ENCODE measurements around the gene MLST8.
A peak's percentile ranks its signal among the peaks of the same experiment; 100 is the strongest.

Gene MLST8

GRCh38 chr16:2205104-2205966 is at the start of gene MLST8:
TSS of gene MLST8 (plus strand) at chr16:2205454. CDS start at chr16:2206086, 632 bp downstream.
- peak; percentile 95 for DNase-seq (ENCODE audit: low spot score)

- DNase-seq (ENCODE audit: low spot score): no peak
Measured at GRCh38 chr16:2155977-2156848, 49.0 kb upstream of the MLST8 start.

GRCh38 chr16:2156849-2157224 is 48.4 kb upstream of the MLST8 start:
- DNase-seq (ENCODE audit: low spot score): no peak

GRCh38 chr16:2157480-2158261 is 47.6 kb upstream of the MLST8 start:
- no peak for DNase-seq (ENCODE audit: low spot score)

- no peak for DNase-seq (ENCODE audit: low spot score)
Measured at GRCh38 chr16:2158262-2158638, 47.0 kb upstream of the MLST8 start.

- peak; percentile 84 for DNase-seq (ENCODE audit: low spot score)
Measured at GRCh38 chr16:2159175-2159838, 45.9 kb upstream of the MLST8 start.

- no peak for DNase-seq (ENCODE audit: low spot score)
Measured at GRCh38 chr16:2160915-2161551, 44.2 kb upstream of the MLST8 start.

- DNase-seq (ENCODE audit: low spot score): no peak
Measured at GRCh38 chr16:2161911-2162310, 43.3 kb upstream of the MLST8 start.

- DNase-seq (ENCODE audit: low spot score): no peak
Measured at GRCh38 chr16:2162676-2163118, 42.6 kb upstream of the MLST8 start.

- DNase-seq (ENCODE audit: low spot score): no peak
Measured at GRCh38 chr16:2163211-2163881, 41.9 kb upstream of the MLST8 start.

GRCh38 chr16:2165861-2166260 is 39.4 kb upstream of the MLST8 start:
- no peak for DNase-seq (ENCODE audit: low spot score)

GRCh38 chr16:2166263-2167067 is 38.8 kb upstream of the MLST8 start:
- no peak for DNase-seq (ENCODE audit: low spot score)

- no peak for DNase-seq (ENCODE audit: low spot score)
Measured at GRCh38 chr16:2167068-2167638, 38.1 kb upstream of the MLST8 start.

- DNase-seq (ENCODE audit: low spot score): no peak
Measured at GRCh38 chr16:2170080-2170479, 35.2 kb upstream of the MLST8 start.

GRCh38 chr16:2170587-2171435 is 34.4 kb upstream of the MLST8 start:
- no peak for DNase-seq (ENCODE audit: low spot score)

- DNase-seq (ENCODE audit: low spot score): no peak
Measured at GRCh38 chr16:2171601-2172178, 33.6 kb upstream of the MLST8 start.

GRCh38 chr16:2172688-2173335 is 32.4 kb upstream of the MLST8 start:
- no peak for DNase-seq (ENCODE audit: low spot score)
